GM18907 (cell line): ENCODE measurements around the gene NEDD4L.
"Not testable (repeated sequence)": the region's sequence is repeated elsewhere in the genome, so short reads cannot be mapped to it uniquely, and the experiment has no call there.

Source experiments
- ATAC-seq: cut with Tn5 transposase; IDR thresholded peaks from one replicate; pipeline ENCODE4 v1.9.1; 2021; ENCODE audit warnings: mild to moderate bottlenecking, moderate library complexity; ENCODE audit not compliant: unreplicated experiment

NEDD4L gene

GRCh38 chr18:58144671-58145285 is 100.8 kb downstream of the NEDD4L start:
- no peak for ATAC-seq

GRCh38 chr18:58146099-58146498 is 102.1 kb downstream of the NEDD4L start:
- no peak for ATAC-seq

- ATAC-seq: peak; percentile 87
These were observed 105.0 kb downstream of the NEDD4L start for GRCh38 chr18:58148954-58149471.

GRCh38 chr18:58150772-58151171 is 106.7 kb downstream of the NEDD4L start:
- ATAC-seq: no peak

- no peak for ATAC-seq
These were observed 108.2 kb downstream of the NEDD4L start for GRCh38 chr18:58152216-58152615.

- ATAC-seq: no peak
These were observed 108.9 kb downstream of the NEDD4L start for GRCh38 chr18:58152891-58153290.

- ATAC-seq: no peak
These were observed 112.5 kb downstream of the NEDD4L start for GRCh38 chr18:58156516-58156915.

GRCh38 chr18:58157237-58157636 is 113.2 kb downstream of the NEDD4L start:
- ATAC-seq: no peak

GRCh38 chr18:58158008-58158407 is 114.0 kb downstream of the NEDD4L start:
- no peak for ATAC-seq

- no peak for ATAC-seq
These were observed 114.4 kb downstream of the NEDD4L start for GRCh38 chr18:58158459-58158858.

GRCh38 chr18:58161659-58162058 is 117.6 kb downstream of the NEDD4L start:
- no peak for ATAC-seq

GRCh38 chr18:58162127-58162526 is 118.1 kb downstream of the NEDD4L start:
- no peak for ATAC-seq

- ATAC-seq: no peak
These were observed 119.1 kb downstream of the NEDD4L start for GRCh38 chr18:58163004-58163590.

GRCh38 chr18:58166278-58166844 is 122.3 kb downstream of the NEDD4L start:
- no peak for ATAC-seq

- no peak for ATAC-seq
These were observed 123.0 kb downstream of the NEDD4L start for GRCh38 chr18:58167073-58167472.

- ATAC-seq: no peak
These were observed 124.2 kb downstream of the NEDD4L start for GRCh38 chr18:58168221-58168620.

GRCh38 chr18:58168993-58169392 is 125.0 kb downstream of the NEDD4L start:
- ATAC-seq: no peak

- ATAC-seq: no peak
These were observed 125.4 kb downstream of the NEDD4L start for GRCh38 chr18:58169472-58169871.

GRCh38 chr18:58170036-58170435 is 126.0 kb downstream of the NEDD4L start:
- ATAC-seq: not testable (repeated sequence)

- ATAC-seq: no peak
These were observed 128.0 kb downstream of the NEDD4L start for GRCh38 chr18:58172031-58172430.

- no peak for ATAC-seq
These were observed 130.3 kb downstream of the NEDD4L start for GRCh38 chr18:58174285-58174684.

- no peak for ATAC-seq
These were observed 131.2 kb downstream of the NEDD4L start for GRCh38 chr18:58175122-58175785.
